GM21515 (cell line): ENCODE data around the gene PPM1E.

Experiments used
- ATAC-seq: cut with Tn5 transposase; IDR thresholded peaks from one replicate; pipeline ENCODE4 v1.9.1; 2021; ENCODE audit not compliant: unreplicated experiment

PPM1E gene

GRCh38 chr17:59030811-59031210 lies 275.2 kb downstream of the PPM1E start:
- ATAC-seq: no peak
